ENCODE results near the gene USO1. TPM values are rescaled to one million over a fixed set of nuclear protein-coding genes. Genes with fewer than 3 reads are reported as not detected.

The USO1 gene
- total RNA-seq, 1 experiment from 2014 or later: 110 TPM

- H4K5ac ChIP-seq (ENCODE audit: insufficient read length, low read depth, low read length): no peak overlapping the region
- H3K27ac Mint-ChIP-seq: no peak overlapping the region
- WGBS (ENCODE audit: extremely low coverage, insufficient read length, low lambda C conversion rate): no CpG with 5 or more reads among the region's 7 CpGs
Observed at GRCh38 chr4:75752637-75753036, 28.3 kb downstream of the USO1 start.

More at GRCh38 chr4:75752637-75753036, 28.3 kb downstream of the USO1 start:
- no peaks in the 10 kb centered on the region; the same call in 1 of the 2 replicates for H3K79me2 ChIP-seq (ENCODE audit: insufficient read depth, low read length)
- Mint-ChIP-seq H3K4me1 (peaks cover 0 to 4% of the 10 kb centered on the region in 2 experiments; a peak in 2 of 4 replicates), H3K36me3 (ENCODE audit: insufficient read depth in 1 of 3, low read depth in 3 of 3) (peaks cover 29 to 42% (median 41%) of the 10 kb centered on the region in 3 experiments; a peak in 6 of 7 replicates), H3K4me3 (no peak overlapping the region), H3K9me3 (no peaks in the 10 kb centered on the region), H3K27me3 (ENCODE audit: low read depth) (no peaks in the 10 kb centered on the region)
- H2BK5ac ChIP-seq (ENCODE audit: insufficient read length, low read length): no peak overlapping the region
- no peak overlapping the region for H2BK120ac ChIP-seq (ENCODE audit: low read depth, low read length, poor library complexity, severe bottlenecking)
- no peak overlapping the region for H3K23ac ChIP-seq (ENCODE audit: insufficient read length, low read depth, low read length)
- H2BK15ac ChIP-seq (ENCODE audit: low read depth, low read length): no peak overlapping the region
- H4K8ac ChIP-seq (replicated peaks; ENCODE audit: insufficient read length, low read depth, low read length): no peak overlapping the region
- H3K4me1 ChIP-seq (ENCODE audit: insufficient read depth, low read length): no peaks in the 10 kb centered on the region
- H3K9ac ChIP-seq (ENCODE audit: extremely low read depth, insufficient read length, low read length): no peak overlapping the region
- no peaks in the 10 kb centered on the region for H3K27me3 ChIP-seq (ENCODE audit: insufficient read depth, low read length)
- peaks cover 3% of the 10 kb centered on the region for H3K79me1 ChIP-seq (ENCODE audit: insufficient read depth, low read depth, low read length, poor library complexity, severe bottlenecking)
- H3T11ph ChIP-seq (ENCODE audit: low read length): no peak overlapping the region
- H4K20me1 ChIP-seq (ENCODE audit: control insufficient read depth, insufficient read depth, insufficient read length): no peaks in the 10 kb centered on the region
- no peak overlapping the region for H3K18ac ChIP-seq (ENCODE audit: insufficient read length, low read depth, low read length)
- H3K4ac ChIP-seq (ENCODE audit: low read depth, low read length): no peak overlapping the region
- H2AFZ ChIP-seq (ENCODE audit: low read length): no peak overlapping the region
- no peak for DNase-seq
- no peak overlapping the region for H3K27ac ChIP-seq (ENCODE audit: insufficient read length, low read depth, low read length)
- H2BK20ac ChIP-seq (ENCODE audit: low read depth, low read length, poor library complexity, severe bottlenecking): no peak overlapping the region
- H3K56ac ChIP-seq (ENCODE audit: insufficient read length, low read depth, low read length): no peak overlapping the region
- H3K4me2 ChIP-seq (ENCODE audit: insufficient read depth, insufficient read length, low read length): no peak overlapping the region
- H3K9me3 ChIP-seq (ENCODE audit: control insufficient read depth, low read depth, low read length): no peaks in the 10 kb centered on the region
- no peak overlapping the region for H2BK12ac ChIP-seq (ENCODE audit: insufficient read length, low read depth, low read length)
- no peak overlapping the region for H4K91ac ChIP-seq (ENCODE audit: insufficient read length, low read depth, low read length)
- H3K23me2 ChIP-seq (ENCODE audit: insufficient read length, low read depth, low read length, poor library complexity, severe bottlenecking): no peaks in the 10 kb centered on the region
- TF ChIP-seq CTCF (conservative IDR thresholded peaks at IDR 0.05): no peak
- no peak overlapping the region for H3K14ac ChIP-seq (ENCODE audit: insufficient read depth, low read length)
- no peak overlapping the region for H2AK5ac ChIP-seq (ENCODE audit: insufficient read length, low read length)

Measured in H9 (cell line).